Muscle of back (tissue), 11 donors: ENCODE measurements around the gene ZC3H12C. TPM values are rescaled to one million over a fixed set of nuclear protein-coding genes. Genes with fewer than 3 reads are reported as not detected.

Experiments
- DNase-seq, 3 donors: peaks; one replicate each; pipeline versions ENCODE4 v3.0.0 to v3.0.0-alpha.2; 2013
- polyA plus RNA-seq, 10 donors: library from polyadenylated mRNA; unstranded; fragments of 120-200 nt; gene quantifications; one replicate each; pipeline ENCODE4 v1.2.1, GENCODE V29; 2013; ENCODE audit not compliant: insufficient read length in 10 of 10

ZC3H12C gene
- polyA plus RNA-seq, 10 donors = 6.6 to 9.9 (median 9.1) TPM

DNA sequence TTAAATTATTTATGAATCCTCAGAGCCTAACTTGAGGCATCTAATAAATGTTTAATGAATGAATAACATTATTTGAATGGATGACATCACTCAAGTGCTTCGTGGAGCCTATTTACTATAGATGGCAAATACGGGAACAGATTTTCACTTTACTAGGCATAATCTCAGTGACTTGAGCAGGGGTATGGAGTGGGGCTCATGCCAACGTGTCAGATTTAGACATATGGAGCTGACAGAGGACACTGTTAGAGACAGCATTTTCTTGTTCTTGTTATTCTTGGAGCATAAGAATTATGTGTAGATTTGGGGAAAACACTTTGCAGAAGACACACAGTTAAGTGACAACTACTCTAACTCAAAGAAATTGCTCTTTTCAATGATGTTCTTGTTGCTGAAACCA lies 124.7 kb downstream of the ZC3H12C start:
- no peak for DNase-seq

DNA sequence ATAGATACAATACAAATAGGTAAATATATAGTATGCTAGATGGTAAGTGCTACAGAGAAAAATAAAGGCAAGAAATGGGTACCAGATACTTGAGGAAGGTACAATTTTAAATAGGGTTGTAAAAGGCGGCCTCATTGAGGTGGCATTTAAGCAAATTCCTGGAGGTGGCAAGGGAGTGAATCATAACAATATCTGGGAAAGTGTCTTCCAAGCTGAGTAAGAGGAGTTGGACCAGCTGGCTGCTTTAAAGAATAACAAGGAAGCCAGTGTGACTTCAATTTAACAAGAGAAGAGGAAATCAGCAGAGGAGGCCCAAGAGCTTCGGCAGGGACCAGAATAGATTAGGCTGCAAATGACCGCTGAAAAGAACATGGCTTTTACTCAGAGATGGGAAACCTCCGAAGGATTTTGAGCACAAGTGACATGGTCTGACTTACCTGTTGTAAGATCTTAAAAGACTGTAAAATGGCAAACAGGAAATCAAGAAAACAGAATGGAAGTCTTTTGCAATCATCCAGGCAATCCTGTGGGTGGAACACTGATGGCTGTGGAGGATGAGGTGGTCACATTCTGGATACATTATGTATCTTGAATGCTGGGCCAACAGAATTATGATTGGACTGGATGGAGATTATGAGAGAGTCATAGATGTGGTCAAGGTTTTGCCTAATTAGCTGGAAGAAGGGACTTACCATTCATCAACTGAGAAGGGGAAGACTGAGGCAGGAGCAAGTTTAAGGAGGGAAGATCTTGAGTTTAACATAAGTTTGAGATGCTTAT lies 126.0 kb downstream of the ZC3H12C start:
- DNase-seq = no peak

Other genes starting within 250 kb of the ZC3H12C start
- 100 to 1,000 TPM in 1 of 10 donors, 10 to 100 TPM in 9; 67.0 to 103 (median 81.1) TPM for gene RDX, start 203.2 kb downstream of the ZC3H12C start, polyA plus RNA-seq